Activated CD4-positive, alpha-beta T cell treated with anti-CD3 and anti-CD28 coated beads, Interleukin-10, Interleukin-2, amounts not matched to agents 100 ng/mL and 50 ng/mL, durations not matched to agents 16 hours and 8 hours (primary cell): ENCODE results near the gene C20orf141.
"Not testable (repeated sequence)": the region's sequence is repeated elsewhere in the genome, so short reads cannot be mapped to it uniquely, and the experiment has no call there.

Experiments
- DNase-seq: peaks from one replicate; pipeline ENCODE4 v3.0.0-alpha.2; 2020

Gene C20orf141

DNA sequence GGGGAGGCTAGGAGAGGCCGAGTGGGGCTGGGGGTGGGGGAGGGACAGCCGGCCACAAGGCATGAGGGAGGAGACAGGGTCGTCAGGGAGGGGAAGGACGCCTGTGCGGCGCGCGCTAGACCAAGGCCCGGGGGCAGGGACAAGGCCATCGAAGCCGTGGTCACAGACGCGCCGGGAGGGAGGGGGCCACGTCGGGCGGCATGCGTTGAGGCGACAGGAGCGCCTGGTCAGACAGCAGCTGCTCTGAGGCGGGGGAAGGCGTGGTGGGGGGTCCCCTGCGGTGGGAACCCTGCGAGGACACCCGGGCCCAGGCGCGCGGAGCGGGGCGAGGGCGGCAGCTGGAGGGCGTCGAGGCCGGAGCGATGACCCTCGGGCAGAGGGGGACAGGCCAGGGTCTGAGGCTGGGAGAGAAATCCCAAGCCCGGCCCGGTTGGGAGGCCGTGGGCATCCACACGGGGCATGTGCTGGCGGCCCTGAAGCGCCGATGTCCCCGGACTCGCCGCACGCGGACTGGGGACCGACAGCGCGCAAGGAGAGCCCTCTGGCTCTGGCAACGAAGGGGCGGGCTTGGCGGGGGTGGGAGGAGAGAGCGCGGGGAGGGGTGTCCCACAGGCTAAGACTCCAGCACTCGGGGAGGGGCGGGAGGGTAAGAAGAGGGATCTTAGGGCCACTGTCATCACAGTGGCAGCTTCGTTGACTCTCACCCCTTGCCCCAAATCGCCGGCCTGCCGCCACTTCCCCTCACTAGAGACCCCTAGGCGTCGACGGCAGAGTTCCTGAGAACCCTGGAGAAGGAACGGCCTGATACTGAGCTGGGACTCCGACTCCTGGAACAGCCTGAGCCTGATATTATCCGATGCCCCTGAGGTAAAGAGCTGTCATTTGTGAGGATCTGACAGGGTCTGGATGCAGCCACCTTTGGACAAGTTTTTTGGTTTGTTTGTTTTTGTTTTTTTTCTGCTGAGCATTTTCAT lies 6.4 kb downstream of the C20orf141 start:
- no peak for DNase-seq

DNA sequence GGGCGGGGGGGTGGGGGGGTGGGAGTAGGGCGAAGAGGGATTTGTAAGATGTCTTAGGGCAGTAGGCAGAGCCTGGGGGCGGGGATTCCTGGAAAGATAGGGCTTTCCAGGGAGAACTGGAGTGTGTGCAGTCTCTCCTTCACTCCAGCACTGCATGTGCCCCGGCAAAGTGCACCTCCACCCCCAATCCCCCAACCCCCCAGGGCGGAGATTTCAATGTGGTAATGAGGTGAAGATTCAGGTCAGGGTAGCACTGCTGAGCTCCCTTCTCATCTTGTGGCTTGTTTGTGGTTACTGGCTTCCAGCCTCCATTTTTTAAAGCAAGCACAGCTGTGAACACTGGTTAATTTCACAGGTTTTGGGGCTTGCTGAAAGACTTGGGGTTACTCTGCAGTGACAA lies 7.3 kb downstream of the C20orf141 start:
- DNase-seq, result peak; percentile 54

DNA sequence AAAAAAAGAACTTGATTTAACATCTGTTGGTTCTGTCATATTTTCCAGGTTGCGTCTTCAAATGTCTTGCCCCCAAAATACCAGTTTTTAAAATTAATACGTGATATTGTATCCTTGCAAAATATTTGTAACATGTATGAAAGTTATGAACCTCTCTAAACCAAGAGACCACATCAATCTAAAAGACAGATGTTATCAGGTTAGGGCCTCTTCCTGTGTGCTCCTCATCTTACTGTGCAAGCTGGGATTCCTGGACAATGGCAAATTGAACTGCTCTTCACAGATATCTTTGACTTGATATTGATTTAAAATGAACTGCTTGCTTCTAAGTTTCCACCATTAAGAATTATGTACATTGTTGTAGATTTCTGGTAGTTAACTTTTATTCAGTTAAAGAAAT lies 11.0 kb downstream of the C20orf141 start:
- peak; percentile 17 for DNase-seq

DNA sequence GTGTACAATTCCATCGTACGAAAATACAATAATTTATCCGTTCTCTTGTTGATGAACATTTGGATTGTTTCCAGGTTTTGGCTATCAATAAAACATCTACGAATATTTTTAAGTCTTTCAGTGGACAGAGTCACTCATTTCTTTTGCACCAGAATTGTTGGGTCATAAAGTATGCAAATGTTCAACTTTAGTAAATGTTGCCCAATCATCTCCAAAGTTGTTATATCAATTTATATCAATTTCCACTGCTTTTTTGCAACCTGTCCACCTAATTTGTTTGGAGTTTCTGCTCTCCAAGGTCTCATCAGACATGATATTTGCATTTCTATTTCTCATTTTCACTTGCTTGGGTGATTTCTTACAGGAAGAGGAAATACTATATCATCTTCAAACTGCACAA lies 11.9 kb downstream of the C20orf141 start:
- DNase-seq, result no peak

DNA sequence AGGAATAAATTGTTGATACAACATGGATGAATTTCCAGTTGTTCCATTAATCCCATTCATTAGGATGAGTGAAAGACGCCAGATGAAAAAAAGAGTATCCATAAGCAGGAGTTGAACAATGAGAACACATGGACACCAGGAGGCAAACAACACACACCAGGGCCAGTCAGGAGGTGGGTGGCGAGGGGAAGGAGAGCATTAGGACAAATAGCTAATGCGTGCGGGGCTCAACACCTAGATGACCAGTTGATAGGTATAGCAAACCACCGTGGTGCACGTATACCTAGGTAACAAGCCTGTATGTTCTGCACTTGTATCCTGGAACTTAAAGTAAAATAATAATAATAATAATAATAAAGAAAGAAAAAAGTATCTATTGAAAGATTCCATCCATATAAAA lies 14.6 kb downstream of the C20orf141 start:
- no peak for DNase-seq

DNA sequence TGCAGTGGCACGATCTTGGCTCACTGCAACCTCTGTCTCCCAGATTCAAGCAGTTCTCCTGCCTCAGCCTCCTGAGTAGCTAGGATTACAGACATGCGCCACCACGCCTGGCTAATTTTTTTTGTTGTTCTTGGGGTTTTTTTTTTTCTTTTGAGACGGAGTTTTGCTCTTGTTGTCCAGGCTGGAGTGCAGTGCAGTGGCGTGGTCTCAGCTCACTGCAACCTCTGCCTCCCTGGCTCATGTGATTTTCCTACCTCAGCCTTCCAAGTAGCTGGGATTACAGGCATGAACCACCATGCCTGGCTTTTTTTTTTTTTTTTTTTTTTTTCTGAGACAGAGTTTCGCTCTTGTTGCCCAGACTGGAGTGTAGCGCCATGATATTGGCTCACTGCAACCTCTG lies 16.4 kb downstream of the C20orf141 start:
- DNase-seq, result not testable (repeated sequence)

DNA sequence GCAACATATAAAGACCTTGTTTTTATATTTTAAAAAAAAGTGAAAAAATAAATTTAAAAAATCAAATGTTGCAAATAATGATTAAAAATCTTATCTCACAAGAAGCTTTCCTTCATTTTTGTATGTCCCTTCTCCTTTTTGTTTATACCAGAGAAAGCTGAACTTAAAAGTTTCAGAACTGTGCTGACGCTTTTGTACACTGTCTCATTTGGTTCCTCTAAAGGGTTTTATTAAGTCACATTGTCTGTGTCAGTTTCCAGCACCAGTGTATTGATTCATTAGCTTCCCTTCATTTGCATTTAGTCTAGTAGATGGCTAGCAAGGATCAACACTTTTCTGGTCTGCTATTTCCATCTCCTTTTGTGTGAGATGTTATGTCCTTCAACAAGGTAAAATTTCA lies 19.0 kb downstream of the C20orf141 start:
- no peak for DNase-seq

GRCh38 chr20:2834401-2835110 lies 19.8 kb downstream of the C20orf141 start:
- DNase-seq, result no peak

DNA sequence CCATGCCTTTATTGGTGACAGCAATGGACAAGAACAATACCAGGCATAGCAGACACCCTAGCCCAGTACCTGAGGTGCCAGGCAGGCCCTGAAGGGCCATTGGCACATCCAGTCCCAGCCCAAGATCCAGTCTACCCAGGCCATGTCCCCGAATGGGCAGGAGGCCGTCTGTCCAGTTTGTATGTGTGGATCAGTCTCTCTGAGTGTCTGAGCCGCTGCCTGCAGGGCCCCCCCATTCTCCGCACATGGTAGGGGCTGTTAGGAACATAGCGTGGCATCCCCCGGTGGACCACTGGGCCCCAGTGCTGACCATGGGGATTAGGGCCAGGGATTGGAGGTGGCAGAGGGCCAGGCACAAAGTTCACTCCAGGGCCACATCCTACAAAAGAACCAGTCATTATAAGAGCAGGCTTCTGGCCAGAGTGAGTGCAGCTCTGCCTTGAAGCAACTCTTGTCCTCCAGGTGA lies 20.6 kb downstream of the C20orf141 start:
- no peak for DNase-seq

DNA sequence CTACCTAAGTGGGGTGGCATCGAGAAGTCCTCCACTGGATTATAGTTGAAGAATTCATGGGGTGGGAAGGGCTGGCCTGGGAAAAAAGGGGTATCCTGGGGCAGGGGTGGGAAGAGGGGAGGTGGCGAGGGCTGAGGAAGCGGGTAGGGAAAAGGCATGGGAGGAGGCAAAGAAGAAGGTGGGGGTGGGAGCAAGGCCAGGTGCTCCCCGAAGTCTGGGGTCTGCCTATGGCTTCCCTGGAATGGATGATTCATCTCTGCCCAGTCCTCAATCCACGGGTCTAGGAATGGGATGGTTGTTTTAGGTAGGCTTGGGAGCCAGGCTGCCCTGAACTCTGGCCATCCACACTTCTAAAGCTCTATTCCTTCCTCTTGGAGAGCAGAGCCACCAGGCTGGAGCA lies 21.2 kb downstream of the C20orf141 start:
- no peak for DNase-seq

- DNase-seq, result no peak
Measured at GRCh38 chr20:2837221-2837960, 22.6 kb downstream of the C20orf141 start.

GRCh38 chr20:2838170-2838797 lies 23.5 kb downstream of the C20orf141 start:
- DNase-seq, result no peak

- DNase-seq, result no peak
Measured at GRCh38 chr20:2838847-2839671, 24.3 kb downstream of the C20orf141 start.

DNA sequence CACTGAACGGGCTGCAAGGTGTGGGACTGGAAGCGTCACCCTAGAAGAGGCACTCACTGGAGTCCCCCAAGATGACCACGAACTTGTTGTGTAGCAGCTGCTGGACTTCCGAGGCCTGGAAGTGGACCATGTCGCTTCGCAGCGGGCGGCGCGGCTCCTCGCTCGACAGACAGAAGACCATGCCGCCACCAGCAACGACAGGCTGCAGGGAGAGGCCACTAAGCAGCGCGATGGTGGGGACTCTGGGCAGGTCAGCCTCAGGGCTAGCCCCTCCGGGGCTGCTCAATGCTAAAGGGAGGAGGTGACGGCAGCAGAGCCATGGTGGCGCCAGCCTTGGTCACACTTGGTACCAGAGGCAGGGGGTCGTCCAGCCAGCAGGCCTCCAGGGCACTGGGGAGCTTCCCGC lies 24.9 kb downstream of the C20orf141 start:
- no peak for DNase-seq

GRCh38 chr20:2840138-2840966 lies 25.6 kb downstream of the C20orf141 start, which contains the start of the genes PCED1A and VPS16:
PCED1A (minus strand) TSS chr20:2840655; CDS start chr20:2839912, 743 bp downstream.
VPS16 (plus strand) TSS chr20:2840745; CDS start chr20:2840775, 30 bp downstream.
- peak; percentile 93 for DNase-seq

- peak; percentile 55 for DNase-seq
Measured at GRCh38 chr20:2840967-2841531, 26.3 kb downstream of the C20orf141 start.

GRCh38 chr20:2845607-2846006 lies 30.8 kb downstream of the C20orf141 start:
- DNase-seq, result peak; percentile 43

DNA sequence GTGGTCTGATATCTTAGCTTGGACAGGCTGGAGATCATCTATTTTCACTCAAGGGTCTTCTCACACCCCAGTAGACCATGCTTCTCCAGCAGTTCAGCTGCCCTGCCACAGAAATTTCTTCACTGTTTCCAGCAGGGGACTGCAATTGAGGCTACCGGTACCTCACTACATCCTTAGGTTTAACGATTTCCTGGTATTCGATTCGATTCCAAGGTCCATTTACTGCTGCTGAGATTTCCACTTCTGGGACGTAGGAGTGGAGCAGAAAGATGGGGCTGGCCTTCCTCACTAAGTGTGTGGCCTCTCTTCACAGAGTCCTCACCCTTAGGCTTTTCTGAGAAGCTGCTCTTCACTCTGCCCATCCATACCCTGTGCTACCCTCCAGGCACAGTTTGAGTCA lies 31.9 kb downstream of the C20orf141 start:
- DNase-seq, result no peak

DNA sequence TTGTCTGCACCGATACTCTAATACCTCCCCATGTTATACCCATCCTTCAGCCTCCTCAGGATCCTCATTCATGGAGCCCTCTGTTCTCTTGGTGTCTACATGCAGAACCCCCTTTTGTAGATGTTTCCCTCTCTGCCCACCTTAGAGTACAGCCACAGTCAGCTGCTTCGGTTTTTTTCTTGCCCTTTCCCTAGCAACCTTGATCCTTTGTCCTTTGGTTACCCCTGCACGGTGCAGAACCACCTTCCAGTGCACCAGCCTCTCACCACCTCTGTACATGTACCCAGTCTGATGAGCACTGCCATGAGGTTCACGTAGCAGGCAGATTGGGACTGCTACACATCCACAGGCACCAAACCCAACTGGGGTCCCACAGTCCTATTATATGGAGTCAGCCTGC lies 33.0 kb downstream of the C20orf141 start:
- no peak for DNase-seq

DNA sequence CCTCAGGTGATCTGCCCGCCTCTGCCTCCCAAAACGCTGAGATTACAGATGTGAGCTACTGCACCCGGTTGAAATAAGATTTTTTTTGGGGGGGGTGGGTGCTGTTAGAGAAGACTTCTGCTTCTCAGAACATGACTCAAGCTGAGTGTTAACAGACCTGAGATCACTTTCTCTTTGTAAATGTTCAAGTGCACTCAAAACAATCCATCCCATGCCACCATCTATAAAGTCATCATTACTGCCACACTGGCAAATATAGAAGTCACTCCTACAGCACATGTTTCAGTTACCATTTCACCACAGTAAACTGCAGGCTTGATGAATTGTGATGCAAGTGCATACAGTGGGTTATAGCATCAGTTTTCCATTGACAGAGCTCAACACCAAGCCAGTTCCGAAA lies 34.7 kb downstream of the C20orf141 start:
- DNase-seq, result peak; percentile 16
